Right kidney (tissue), 1 donor: ENCODE results near the gene P2RX2.

Experiments
- DNase-seq: peaks from one replicate; pipeline ENCODE4 v3.0.0-alpha.2; 2016

The P2RX2 gene

GRCh38 chr12:132620113-132620898 is 1.7 kb downstream of the P2RX2 start:
- no peak for DNase-seq

GRCh38 chr12:132620899-132621656 is 2.5 kb downstream of the P2RX2 start:
- DNase-seq: no peak

GRCh38 chr12:132621657-132622435 is 3.3 kb downstream of the P2RX2 start:
- no peak for DNase-seq

GRCh38 chr12:132622437-132623071 is 4.0 kb downstream of the P2RX2 start:
- DNase-seq: peak; percentile 63

- no peak for DNase-seq
Measured at GRCh38 chr12:132623072-132623869, 4.7 kb downstream of the P2RX2 start.

GRCh38 chr12:132624186-132624855 is 5.7 kb downstream of the P2RX2 start:
- no peak for DNase-seq

- DNase-seq: no peak
Measured at GRCh38 chr12:132624910-132625630, 6.5 kb downstream of the P2RX2 start.

GRCh38 chr12:132625731-132626430 is 7.3 kb downstream of the P2RX2 start:
- DNase-seq: no peak

GRCh38 chr12:132629330-132629729 is 10.8 kb downstream of the P2RX2 start:
- DNase-seq: no peak

GRCh38 chr12:132630672-132631071 is 12.1 kb downstream of the P2RX2 start:
- DNase-seq: no peak

- DNase-seq: no peak
Measured at GRCh38 chr12:132631666-132632065, 13.1 kb downstream of the P2RX2 start.

- DNase-seq: no peak
Measured at GRCh38 chr12:132632521-132633228, 14.1 kb downstream of the P2RX2 start.

- DNase-seq: no peak
Measured at GRCh38 chr12:132633398-132633797, 14.8 kb downstream of the P2RX2 start.

GRCh38 chr12:132633901-132634300 is 15.3 kb downstream of the P2RX2 start:
- DNase-seq: no peak

- no peak for DNase-seq
Measured at GRCh38 chr12:132634411-132634990, 15.9 kb downstream of the P2RX2 start.

GRCh38 chr12:132635076-132635955 is 16.7 kb downstream of the P2RX2 start:
- DNase-seq: no peak

- no peak for DNase-seq
Measured at GRCh38 chr12:132637811-132638210, 19.2 kb downstream of the P2RX2 start.
